SU-DHL-6 (cell line): Measurements from ENCODE around the gene GPS2.

Experiments used
- H2AFZ ChIP-seq: fragments of 200-600 bp; sonication (generic); 2 replicates; pipeline ENCODE4 v1.6.1; 2014; ENCODE audit warnings: low read depth, mild to moderate bottlenecking, moderate library complexity, mixed read lengths, antibody characterized with exemption, low read length; ENCODE audit not compliant: severe bottlenecking
- H3F3A ChIP-seq: fragments of 200-600 bp; shearing (Covaris generic); 2 replicates; pipeline ENCODE4 v1.6.0; 2016; ENCODE audit warnings: antibody characterized with exemption, mild to moderate bottlenecking; ENCODE audit not compliant: insufficient read depth
- H3K27ac ChIP-seq: fragments of 200-600 bp; sonication (generic); 2 replicates; pipeline ENCODE4 v1.5.1; 2016; ENCODE audit warnings: low read depth, mild to moderate bottlenecking, low read length, moderate library complexity, mixed read lengths
- H3K27me3 ChIP-seq: fragments of 200-600 bp; sonication (generic), shearing (Covaris generic); 2 replicates; pipeline ENCODE4 v1.6.0; 2014; ENCODE audit warnings: mild to moderate bottlenecking, low read length
- H3K36me3 ChIP-seq: fragments of 200-600 bp; sonication (generic); 2 replicates; pipeline ENCODE4 v1.6.1; 2014; ENCODE audit warnings: mild to moderate bottlenecking, low read length, mixed read lengths
- H3K4me2 ChIP-seq: fragments of 300-600, 200-600 bp; shearing (Covaris generic), sonication (generic); 2 replicates; pipeline ENCODE4 v1.6.0; 2014; ENCODE audit warnings: low read length, low read depth, mild to moderate bottlenecking; ENCODE audit not compliant: poor library complexity, severe bottlenecking
- H3K4me3 ChIP-seq: fragments of 200-600 bp; sonication (generic); 2 replicates; pipeline ENCODE4 v1.5.1; 2014; ENCODE audit warnings: antibody characterized with exemption, low read length, mild to moderate bottlenecking, mixed read lengths; ENCODE audit not compliant: insufficient read depth, poor library complexity, severe bottlenecking
- H3K79me2 ChIP-seq: fragments of 200-600 bp; sonication (generic); 2 replicates; pipeline ENCODE4 v1.6.1; 2014; ENCODE audit warnings: mild to moderate bottlenecking, low read length, moderate library complexity; ENCODE audit not compliant: insufficient read depth
- H3K9ac ChIP-seq: fragments of 200-600 bp; sonication (generic); 2 replicates; pipeline ENCODE4 v1.7.0; 2014; ENCODE audit warnings: mild to moderate bottlenecking, low read length
- H3K9me2 ChIP-seq: fragments of 200-600 bp; sonication (generic); replicated peaks from 2 replicates; pipeline ENCODE4 v1.6.1; 2014; ENCODE audit warnings: low read length; ENCODE audit not compliant: insufficient read depth
- H3K9me3 ChIP-seq: fragments of 200-600 bp; sonication (generic); 2 replicates; pipeline ENCODE4 v1.6.1; 2014; ENCODE audit warnings: low read length, mixed read lengths; ENCODE audit not compliant: insufficient read depth
- H4K20me1 ChIP-seq: fragments of 200-600 bp; sonication (generic); 2 replicates; pipeline ENCODE4 v1.6.1; 2014; ENCODE audit warnings: low read depth, mild to moderate bottlenecking, antibody characterized with exemption, low read length, moderate library complexity, mixed read lengths
- EZH2phosphoT487 ChIP-seq: fragments of 200-600 bp; sonication (generic), shearing (Covaris generic); conservative IDR thresholded peaks from 2 replicates; pipeline ENCODE4 v1.6.1; 2018; ENCODE audit warnings: mild to moderate bottlenecking, antibody characterized with exemption, low read length, moderate library complexity, mixed read lengths
- TF ChIP-seq, protein P1 (sequence below): fragments of 200-600 bp; sonication (generic); IDR thresholded peaks from one replicate; pipeline ENCODE4 v1.5.1; 2017; ENCODE audit warnings: antibody characterized with exemption, mild to moderate bottlenecking, low read length, moderate library complexity; ENCODE audit not compliant: insufficient read depth, poor library complexity, severe bottlenecking

GPS2 gene

DNA sequence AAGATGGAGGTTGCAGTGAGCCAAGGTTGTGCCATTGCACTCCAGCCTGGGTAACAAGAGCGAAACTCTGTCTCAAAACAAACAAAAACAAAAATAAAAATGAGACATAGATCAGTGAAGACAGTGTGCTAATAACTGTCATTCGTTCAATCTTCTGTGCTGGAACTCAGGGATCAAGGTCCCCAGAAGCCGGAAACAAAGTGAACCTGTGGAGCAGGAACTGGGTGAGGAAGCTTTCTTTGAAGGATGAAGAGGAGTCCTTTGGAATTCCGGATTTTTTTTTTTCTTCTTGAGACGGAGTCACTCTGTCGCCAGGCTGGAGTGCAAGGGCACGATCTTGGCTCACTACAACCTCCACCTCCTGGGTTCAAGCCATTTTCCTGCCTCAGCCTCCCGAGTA lies 35.7 kb downstream of the GPS2 start:
- Histone ChIP-seq H3K36me3 (no peaks in the 10 kb centered on the region), H3K9me3 (no peaks in the 10 kb centered on the region), H3F3A (peaks cover 4% of the 10 kb centered on the region; the same call in 1 of the 2 replicates), H3K27me3 (no peaks in the 10 kb centered on the region), H4K20me1 (no peaks in the 10 kb centered on the region), H3K9ac (no peak overlapping the region), H2AFZ (no peak overlapping the region), H3K79me2 (no peaks in the 10 kb centered on the region), H3K4me2 (no peak overlapping the region), H3K9me2 (no peaks in the 10 kb centered on the region), H3K4me3 (no peak overlapping the region), H3K27ac (no peak overlapping the region)
- no peak for TF ChIP-seq EZH2phosphoT487
- TF ChIP-seq, protein P1, sequence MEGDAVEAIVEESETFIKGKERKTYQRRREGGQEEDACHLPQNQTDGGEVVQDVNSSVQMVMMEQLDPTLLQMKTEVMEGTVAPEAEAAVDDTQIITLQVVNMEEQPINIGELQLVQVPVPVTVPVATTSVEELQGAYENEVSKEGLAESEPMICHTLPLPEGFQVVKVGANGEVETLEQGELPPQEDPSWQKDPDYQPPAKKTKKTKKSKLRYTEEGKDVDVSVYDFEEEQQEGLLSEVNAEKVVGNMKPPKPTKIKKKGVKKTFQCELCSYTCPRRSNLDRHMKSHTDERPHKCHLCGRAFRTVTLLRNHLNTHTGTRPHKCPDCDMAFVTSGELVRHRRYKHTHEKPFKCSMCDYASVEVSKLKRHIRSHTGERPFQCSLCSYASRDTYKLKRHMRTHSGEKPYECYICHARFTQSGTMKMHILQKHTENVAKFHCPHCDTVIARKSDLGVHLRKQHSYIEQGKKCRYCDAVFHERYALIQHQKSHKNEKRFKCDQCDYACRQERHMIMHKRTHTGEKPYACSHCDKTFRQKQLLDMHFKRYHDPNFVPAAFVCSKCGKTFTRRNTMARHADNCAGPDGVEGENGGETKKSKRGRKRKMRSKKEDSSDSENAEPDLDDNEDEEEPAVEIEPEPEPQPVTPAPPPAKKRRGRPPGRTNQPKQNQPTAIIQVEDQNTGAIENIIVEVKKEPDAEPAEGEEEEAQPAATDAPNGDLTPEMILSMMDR = no peak

DNA sequence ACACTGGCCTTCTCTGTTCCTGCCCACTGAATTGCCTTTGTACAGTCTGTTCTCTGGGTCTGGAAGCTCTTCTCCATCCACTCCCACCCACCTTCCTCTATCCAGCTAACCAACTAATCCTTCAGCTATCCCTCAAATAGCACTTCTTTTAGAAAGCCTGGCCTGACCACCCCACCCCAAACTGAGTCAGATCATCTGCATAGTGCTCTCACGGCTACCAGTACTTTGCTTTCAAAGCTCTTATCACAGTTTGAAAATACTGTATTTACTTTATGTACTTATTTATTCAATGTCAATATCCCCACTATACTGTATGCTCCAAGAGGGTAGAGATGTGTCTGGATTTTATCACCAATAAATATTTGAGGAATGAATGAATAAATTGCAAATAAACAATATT lies 48.4 kb downstream of the GPS2 start:
- no peaks in the 10 kb centered on the region for H3K9me2 ChIP-seq
- H4K20me1 ChIP-seq = no peaks in the 10 kb centered on the region
- no peaks in the 10 kb centered on the region for H3K27me3 ChIP-seq
- H2AFZ ChIP-seq = no peak overlapping the region
- TF ChIP-seq EZH2phosphoT487 = no peak
- TF ChIP-seq, protein P1 = no peak
- H3K9me3 ChIP-seq = no peaks in the 10 kb centered on the region
- H3K4me3 ChIP-seq = no peak overlapping the region
- no peak overlapping the region for H3K4me2 ChIP-seq
- H3K9ac ChIP-seq = no peak overlapping the region
- no peaks in the 10 kb centered on the region for H3K79me2 ChIP-seq
- H3F3A ChIP-seq = no peaks in the 10 kb centered on the region
- no peaks in the 10 kb centered on the region for H3K36me3 ChIP-seq
- H3K27ac ChIP-seq = no peak overlapping the region

DNA sequence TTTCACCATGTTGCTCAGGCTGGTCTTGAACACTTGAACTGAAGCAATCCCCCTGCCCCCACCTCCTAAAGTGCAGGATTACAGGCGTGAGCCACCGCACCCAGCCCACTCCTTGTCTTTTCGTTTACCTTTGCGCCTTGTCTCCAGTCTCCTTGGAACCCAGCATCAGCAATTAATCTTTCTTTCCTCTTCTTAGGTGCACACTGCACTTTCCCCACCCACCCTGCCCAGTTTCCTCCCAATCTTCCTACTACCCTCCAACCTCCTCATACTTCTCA lies 51.4 kb downstream of the GPS2 start:
- no peaks in the 10 kb centered on the region for H3K9me3 ChIP-seq
- H3K9me2 ChIP-seq = no peaks in the 10 kb centered on the region
- H3K4me3 ChIP-seq = no peak overlapping the region
- no peaks in the 10 kb centered on the region for H3K27me3 ChIP-seq
- no peak overlapping the region for H3K27ac ChIP-seq
- no peaks in the 10 kb centered on the region for H3K36me3 ChIP-seq
- no peaks in the 10 kb centered on the region for H4K20me1 ChIP-seq
- H2AFZ ChIP-seq = no peak overlapping the region
- no peaks in the 10 kb centered on the region for H3F3A ChIP-seq
- TF ChIP-seq EZH2phosphoT487 = no peak
- TF ChIP-seq, protein P1 = no peak
- H3K4me2 ChIP-seq = no peak overlapping the region
- H3K79me2 ChIP-seq = no peaks in the 10 kb centered on the region
- no peak overlapping the region for H3K9ac ChIP-seq
